Upper lobe of left lung (tissue), 6 donors: Measurements from ENCODE around the gene FAM193B. TPM values are rescaled to one million over a fixed set of nuclear protein-coding genes. Genes with fewer than 3 reads are reported as not detected.
"Not testable (repeated sequence)": the region's sequence is repeated elsewhere in the genome, so short reads cannot be mapped to it uniquely, and the experiment has no call there.

ENCODE experiments used
- ATAC-seq, 2 donors: fragments of 200-7000 bp; cut with Tn5 transposase; one replicate each; pipeline ENCODE4 v1.9.1; 2022; ENCODE audit warnings: mild to moderate bottlenecking in 2 of 2, moderate library complexity in 2 of 2; ENCODE audit not compliant: low FRiP score in 2 of 2
- DNase-seq, 2 donors: peaks; one replicate each; pipeline ENCODE4 v3.0.0-alpha.2; 2019 to 2020
- H3K27ac ChIP-seq, 4 donors: fragments of 200-600 bp; sonication (generic); one replicate each; pipeline ENCODE4 v1.5.1; 2016 to 2019
- H3K27me3 ChIP-seq, 4 donors: fragments of 200-600 bp; sonication (generic); one replicate each; pipeline ENCODE4 v1.5.1; 2017 to 2019
- H3K36me3 ChIP-seq, 4 donors: fragments of 200-600 bp; sonication (generic); one replicate each; pipeline ENCODE4 v1.5.1; 2016 to 2019
- H3K4me1 ChIP-seq, 4 donors: fragments of 200-600 bp; sonication (generic); one replicate each; pipeline ENCODE4 v1.5.1; 2018 to 2019
- H3K4me3 ChIP-seq, 4 donors: fragments of 200-600 bp; sonication (generic); one replicate each; pipeline ENCODE4 v1.5.1; 2017 to 2019; ENCODE audit warnings: mild to moderate bottlenecking in 2 of 4, moderate library complexity in 1 of 4
- H3K9me3 ChIP-seq, 4 donors: fragments of 200-600 bp; sonication (generic); one replicate each; pipeline ENCODE4 v1.5.1; 2018 to 2019
- CTCF ChIP-seq, 6 experiments: fragments of 450-650 bp in 4 of 6; fragments of 200-600 bp in 2 of 6; sonication (generic) in 2 of 6; IDR thresholded peaks; one replicate each; pipeline ENCODE4 v1.5.1; 2016 to 2019; ENCODE audit warnings: antibody characterized with exemption in 6 of 6
- EP300 ChIP-seq, 4 donors: sonication (generic); formaldehyde crosslinking; IDR thresholded peaks; one replicate each; pipeline ENCODE4 v1.5.1; 2017; ENCODE audit warnings: antibody characterized with exemption in 4 of 4, control low read depth in 2 of 4
- POLR2A ChIP-seq, 4 donors: fragments of 450-650 bp; IDR thresholded peaks; one replicate each; pipeline ENCODE4 v1.5.1; 2016 to 2017; ENCODE audit warnings: antibody characterized with exemption in 4 of 4, mild to moderate bottlenecking in 2 of 4
- POLR2AphosphoS5 ChIP-seq, 2 donors: sonication (generic); formaldehyde crosslinking; IDR thresholded peaks; one replicate each; pipeline ENCODE4 v1.5.1; 2017; ENCODE audit warnings: antibody characterized with exemption in 2 of 2
- WGBS, 2 donors: methylation state at CpG; one replicate each; pipeline ENCODE4 v1.1.5; 2017 to 2018; 5-methylcytosine and 5-hydroxymethylcytosine counted together
- total RNA-seq, 6 donors: library from RNA; depleted of rRNA in 4 of 6; stranded (reverse); fragments of >200 nt in 4 of 6; gene quantifications; one replicate each; pipeline versions ENCODE4 v1.1.0 to v1.2.1, GENCODE V29; 2016 to 2021
- donor health status: DM: no; HTN: no; CAD: no; lungs with moderate emphysema.
- donor health status: DM: no; HTN: yes; CAD: no; lungs with severe emphysema.

Gene FAM193B
- total RNA-seq, 6 donors from 2014 or later: 45.1 to 421 (median 91.4) TPM

GRCh38 chr5:177536386-177536785 is 18.0 kb downstream of the FAM193B start:
- TF ChIP-seq CTCF (IDR thresholded peaks at IDR 0.05) (no peak), POLR2AphosphoS5 (IDR thresholded peaks at IDR 0.05) (no peak), EP300 (IDR thresholded peaks at IDR 0.05) (no peak), POLR2A (IDR thresholded peaks at IDR 0.05) (no peak)
- ATAC-seq (no peak), DNase-seq (no peak)
- H3K4me3 ChIP-seq: no peak overlapping the region
- no peaks in the 10 kb centered on the region for H3K27me3 ChIP-seq
- no peaks in the 10 kb centered on the region for H3K9me3 ChIP-seq
- H3K36me3 ChIP-seq: peaks cover 0 to 70% (median 45%) of the 10 kb centered on the region in 4 donors
- peaks cover 9 to 26% (median 12%) of the 10 kb centered on the region in 4 donors for H3K4me1 ChIP-seq
- 95 to 97% methylated on average over 8 to 10 of the region's 10 CpGs for WGBS, 2 donors
- H3K27ac ChIP-seq: no peak overlapping the region

- ATAC-seq: no peak
These were observed 19.2 kb downstream of the FAM193B start for GRCh38 chr5:177535125-177535524.

GRCh38 chr5:177534433-177534832 is 19.9 kb downstream of the FAM193B start:
- peaks cover 0 to 89% (median 61%) of the 10 kb centered on the region in 4 donors for H3K36me3 ChIP-seq
- 97% methylated on average over 7 of the region's 7 CpGs for WGBS, 2 donors

More at GRCh38 chr5:177535125-177535524, 19.2 kb downstream of the FAM193B start:
- DNase-seq: no peak
- Histone ChIP-seq H3K27me3 (no peaks in the 10 kb centered on the region), H3K4me1 (peaks cover 9 to 26% (median 14%) of the 10 kb centered on the region in 4 donors), H3K4me3 (no peak overlapping the region), H3K9me3 (no peaks in the 10 kb centered on the region), H3K27ac (no peak overlapping the region), H3K36me3 (peaks cover 0 to 82% (median 56%) of the 10 kb centered on the region in 4 donors)
- TF ChIP-seq POLR2AphosphoS5 (IDR thresholded peaks at IDR 0.05): no peak
- no peak for TF ChIP-seq CTCF (IDR thresholded peaks at IDR 0.05)
- no peak for TF ChIP-seq EP300 (IDR thresholded peaks at IDR 0.05)
- TF ChIP-seq POLR2A (IDR thresholded peaks at IDR 0.05): no peak
- WGBS, 2 donors: 91 to 94% methylated on average over 7 of the region's 7 CpGs

DNA sequence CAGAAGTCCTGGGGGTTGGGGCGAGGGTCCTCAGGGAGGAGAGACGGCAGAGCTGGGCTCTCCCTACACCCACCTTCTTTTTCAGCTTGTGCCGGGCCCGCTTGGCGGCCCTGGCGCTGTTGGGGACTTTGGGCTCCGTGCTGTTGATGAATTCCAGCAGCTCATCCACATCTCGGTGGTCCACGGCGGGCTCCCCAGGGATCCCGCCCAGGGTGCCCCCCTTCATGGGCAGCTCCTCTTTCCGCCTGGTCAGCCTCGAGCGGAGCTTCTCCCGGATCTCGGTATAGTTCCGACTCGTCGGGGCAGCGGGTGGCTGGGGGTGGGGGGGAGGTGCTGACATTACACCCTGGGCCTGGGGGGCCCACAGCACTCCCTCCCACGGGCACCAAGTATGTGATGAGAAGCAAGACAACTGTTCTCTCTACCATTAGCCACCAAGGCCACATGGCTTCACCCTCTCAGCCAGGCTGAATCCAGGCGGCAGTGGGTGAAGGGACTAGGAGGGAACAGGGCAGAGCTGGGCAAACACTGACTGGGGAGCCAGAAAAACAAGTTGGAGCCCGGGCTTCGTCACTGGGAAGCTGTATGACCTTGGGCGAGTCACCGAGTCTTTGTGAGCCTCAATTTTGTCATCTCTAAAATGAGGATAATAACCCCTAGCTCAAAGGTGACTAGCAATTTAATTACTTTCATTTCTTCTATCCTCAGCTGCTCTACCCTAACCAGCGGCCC is 23.0 kb downstream of the FAM193B start:
- Histone ChIP-seq H3K4me1 (peaks cover 0 to 4% (median 0%) of the 10 kb centered on the region in 4 donors), H3K27me3 (no peaks in the 10 kb centered on the region), H3K4me3 (no peak overlapping the region), H3K27ac (peak overlapping the region in 1 of 4 donors; percentile 10), H3K36me3 (peaks cover 6 to 96% (median 66%) of the 10 kb centered on the region in 4 donors), H3K9me3 (no peaks in the 10 kb centered on the region)
- ATAC-seq (no peak), DNase-seq (no peak)
- TF ChIP-seq EP300 (IDR thresholded peaks at IDR 0.05) (no peak), POLR2AphosphoS5 (IDR thresholded peaks at IDR 0.05) (no peak), POLR2A (IDR thresholded peaks at IDR 0.05) (no peak), CTCF (IDR thresholded peaks at IDR 0.05) (no peak)
- 92 to 93% methylated on average over 20 to 26 of the region's 27 CpGs for WGBS, 2 donors

More at GRCh38 chr5:177534433-177534832, 19.9 kb downstream of the FAM193B start:
- H3K9me3 ChIP-seq, H3K4me3 ChIP-seq, H3K27ac ChIP-seq, ATAC-seq, DNase-seq, H3K27me3 ChIP-seq: not testable (repeated sequence)
- peaks cover 6 to 22% (median 14%) of the 10 kb centered on the region in 4 donors for H3K4me1 ChIP-seq

DNA sequence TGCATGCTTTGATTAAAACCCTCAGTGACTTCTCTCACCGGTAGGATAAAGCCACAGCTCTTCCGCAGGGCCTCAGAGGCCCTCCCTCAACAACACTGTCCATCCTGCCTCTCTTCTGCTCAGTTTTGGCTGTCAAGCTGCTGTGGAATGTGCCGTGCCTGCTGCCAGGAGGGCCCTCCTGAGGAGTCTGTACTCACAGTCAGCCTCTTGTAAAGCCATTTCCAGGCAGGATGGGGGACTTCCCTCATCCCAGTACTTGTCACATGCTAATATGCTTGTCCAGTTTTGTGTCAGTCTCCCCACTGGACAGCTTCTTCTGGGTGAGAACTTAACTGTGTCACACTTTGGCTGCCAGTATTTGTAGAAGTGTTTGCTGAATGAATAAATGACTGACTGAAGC is 23.7 kb downstream of the FAM193B start:
- peak overlapping the region in 1 of 4 donors; percentile 10 for H3K27ac ChIP-seq
- H3K36me3 ChIP-seq: peaks cover 6 to 96% (median 65%) of the 10 kb centered on the region in 4 donors

More for the DNA sequence above, 23.7 kb downstream of the FAM193B start:
- DNase-seq (no peak), ATAC-seq (no peak)
- H3K4me1 ChIP-seq: peaks cover 0 to 4% (median 0%) of the 10 kb centered on the region in 4 donors
- WGBS, 2 donors: 65 to 69% methylated on average over 3 of the region's 3 CpGs
- no peak overlapping the region for H3K4me3 ChIP-seq
- TF ChIP-seq POLR2AphosphoS5 (IDR thresholded peaks at IDR 0.05): no peak
- no peak for TF ChIP-seq POLR2A (IDR thresholded peaks at IDR 0.05)
- TF ChIP-seq EP300 (IDR thresholded peaks at IDR 0.05): no peak
- TF ChIP-seq CTCF (IDR thresholded peaks at IDR 0.05): no peak
- no peaks in the 10 kb centered on the region for H3K27me3 ChIP-seq
- H3K9me3 ChIP-seq: no peaks in the 10 kb centered on the region
